NT2/D1 (cell line): ENCODE data around the gene CACNG4.

Experiments
- YY1 ChIP-seq: IDR thresholded peaks from 2 replicates; pipeline ENCODE4 v1.6.1; 2011; ENCODE audit not compliant: insufficient read length, insufficient read depth
- ZNF274 ChIP-seq: IDR thresholded peaks from 2 replicates; pipeline ENCODE4 v1.6.1; 2011; ENCODE audit warnings: mild to moderate bottlenecking, low read depth, low read length

- TF ChIP-seq ZNF274: no peak
- no peak for TF ChIP-seq YY1
Measured at GRCh38 chr17:67033613-67034012, 69.1 kb downstream of the CACNG4 start.
